OCI-M1 (cell line): ENCODE measurements around the gene IL4I1.

Source experiments
- DNase-seq: peaks from one replicate; lab custom pipeline; 2025; lab: John Stamatoyannopoulos, UW

The IL4I1 gene

DNA sequence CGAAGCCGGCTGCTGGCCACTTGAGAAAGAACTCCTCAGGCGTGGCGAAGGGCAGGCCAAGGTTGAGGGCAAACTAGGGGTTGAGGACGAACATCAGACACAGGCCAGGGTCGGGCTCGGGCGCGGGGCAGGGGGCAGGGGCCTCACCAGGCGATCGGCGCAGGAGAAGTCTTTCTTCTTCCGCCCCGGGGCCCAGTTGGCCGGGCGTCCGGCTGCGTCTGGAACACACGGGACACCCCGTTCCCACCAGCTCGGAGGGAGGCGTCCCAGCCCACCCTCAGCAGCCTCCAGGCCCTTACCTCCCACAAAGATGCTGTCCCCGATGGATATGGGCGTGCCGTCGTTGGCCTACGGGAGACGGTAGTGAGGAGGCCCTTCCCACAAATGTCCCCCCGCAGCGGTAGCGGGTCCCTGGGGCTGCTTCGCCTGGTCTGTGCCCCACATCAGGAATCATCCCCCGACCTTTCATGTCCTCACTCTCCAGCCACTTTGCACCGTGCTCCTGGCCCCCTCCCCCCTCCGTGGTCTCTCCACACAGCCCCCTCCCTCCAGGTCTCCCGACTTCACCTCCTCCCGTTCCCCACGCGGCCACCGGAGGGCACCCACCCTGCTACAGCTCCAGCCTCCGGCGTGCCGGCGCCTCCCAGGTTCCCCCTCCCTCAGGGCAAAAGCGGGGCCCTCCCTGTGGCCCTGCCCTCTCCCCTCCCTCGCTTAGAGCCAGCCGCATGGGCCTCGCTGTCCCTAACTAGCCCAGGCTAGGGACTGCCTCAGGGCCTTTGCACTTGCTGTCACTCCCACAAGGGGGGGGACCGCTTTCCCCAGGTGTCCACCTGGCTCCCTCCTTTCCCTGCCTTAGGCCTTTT is 34.1 kb downstream of the IL4I1 start:
- DNase-seq: peak; percentile 23

- DNase-seq: no peak
Observed at GRCh38 chr19:49861541-49862378, 34.9 kb downstream of the IL4I1 start.

DNA sequence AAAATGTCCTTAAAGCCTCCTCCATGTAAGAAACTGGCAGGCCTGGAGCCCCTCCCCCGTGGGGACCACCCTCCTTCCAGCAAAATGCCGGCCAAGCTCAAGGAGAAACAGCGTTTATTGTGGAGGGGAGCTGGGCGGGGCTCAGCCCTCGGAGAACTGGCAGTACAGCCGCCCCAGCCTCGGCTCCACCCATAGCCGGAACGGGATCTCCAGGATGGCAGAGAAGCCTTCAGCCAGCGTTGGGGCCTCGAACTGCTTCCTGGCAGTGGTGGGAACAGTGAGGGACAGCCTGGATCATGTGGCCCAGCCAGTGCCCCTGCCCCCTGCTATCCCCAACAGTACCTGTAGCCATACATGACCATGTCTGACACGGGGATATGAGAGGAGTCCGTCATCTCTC is 35.6 kb downstream of the IL4I1 start:
- DNase-seq: no peak

- no peak for DNase-seq
Observed at GRCh38 chr19:49860336-49861102, 36.2 kb downstream of the IL4I1 start.

DNA sequence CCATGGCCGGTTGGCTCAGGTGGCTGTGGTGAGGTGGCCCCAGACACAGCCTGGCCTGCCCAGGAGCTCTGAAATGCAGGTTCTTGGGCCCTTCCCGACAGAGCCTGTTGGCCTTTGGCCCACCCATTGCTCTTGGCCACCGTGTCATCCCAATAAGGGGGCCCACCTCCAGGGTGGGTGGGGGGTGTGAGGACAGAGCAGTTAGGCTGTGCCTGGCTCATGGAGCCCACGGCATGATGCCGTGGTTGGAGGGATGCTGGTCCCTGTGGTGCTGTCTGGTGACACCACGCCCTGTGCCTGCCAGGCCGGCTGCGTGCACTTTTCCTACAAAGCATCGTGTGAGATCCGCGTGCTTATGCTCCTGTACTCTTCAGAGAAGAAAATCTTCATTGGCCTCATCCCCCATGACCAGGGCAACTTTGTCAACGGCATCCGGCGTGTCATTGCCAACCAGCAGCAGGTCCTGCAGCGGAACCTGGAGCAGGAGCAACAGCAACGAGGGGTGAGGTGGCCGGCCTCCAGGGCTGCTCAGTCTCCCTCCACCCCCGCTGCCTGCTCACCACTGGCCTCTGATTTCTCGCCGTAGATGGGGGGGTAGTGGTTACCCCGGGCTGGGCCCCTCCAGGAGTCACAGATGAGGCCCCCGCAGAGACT is 36.9 kb downstream of the IL4I1 start:
- DNase-seq: no peak

GRCh38 chr19:49858088-49858985 is 38.4 kb downstream of the IL4I1 start:
- no peak for DNase-seq

DNA sequence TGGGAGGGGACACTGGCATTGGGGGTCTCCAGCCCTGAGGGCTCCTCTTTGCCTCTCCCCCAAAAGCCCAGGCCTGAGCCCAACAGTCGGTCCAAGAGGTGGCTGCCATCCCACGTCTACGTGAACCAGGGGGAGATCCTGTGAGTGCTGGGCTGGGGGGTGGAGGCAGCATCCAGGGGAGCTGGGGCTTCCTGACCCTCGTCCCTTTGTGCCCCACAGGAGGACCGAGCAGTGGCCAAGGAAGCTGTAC is 38.9 kb downstream of the IL4I1 start:
- no peak for DNase-seq

DNA sequence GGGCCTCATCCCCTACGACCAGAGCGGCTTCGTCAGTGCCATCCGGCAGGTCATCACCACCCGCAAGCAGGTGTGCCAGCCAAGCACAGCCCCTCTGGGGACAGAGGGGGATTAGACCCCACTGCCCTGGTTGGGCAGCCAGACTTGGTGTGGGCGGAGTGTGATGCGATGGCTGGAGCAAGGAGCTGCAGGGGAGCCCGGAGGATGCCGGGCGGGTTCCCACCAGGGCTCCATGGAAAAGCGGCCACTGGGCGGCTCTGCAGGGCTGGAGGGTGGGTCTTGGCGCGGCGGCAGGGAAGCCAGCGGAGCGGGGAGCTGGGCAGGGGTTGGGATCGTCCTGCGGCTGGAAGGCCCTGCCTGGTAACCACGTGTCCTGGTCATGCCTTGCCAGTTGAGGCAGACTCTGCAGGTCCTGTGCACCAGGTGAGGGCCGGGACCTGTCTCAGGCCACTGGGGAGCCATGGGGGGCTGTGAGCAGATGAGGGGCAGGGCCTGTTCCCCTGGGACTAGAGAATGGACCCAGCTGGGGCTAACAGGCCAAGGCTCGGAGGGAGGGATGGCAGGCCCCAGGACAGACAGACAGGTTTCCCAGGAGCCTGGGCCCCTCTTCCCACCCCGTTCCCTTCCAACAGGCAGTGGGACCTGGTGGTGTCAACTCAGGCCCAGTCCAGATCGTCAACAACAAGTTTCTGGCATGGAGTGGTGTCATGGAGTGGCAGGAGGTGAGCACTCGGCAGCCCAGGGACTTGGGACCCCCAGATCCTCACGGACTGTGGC is 39.4 kb downstream of the IL4I1 start:
- no peak for DNase-seq

DNA sequence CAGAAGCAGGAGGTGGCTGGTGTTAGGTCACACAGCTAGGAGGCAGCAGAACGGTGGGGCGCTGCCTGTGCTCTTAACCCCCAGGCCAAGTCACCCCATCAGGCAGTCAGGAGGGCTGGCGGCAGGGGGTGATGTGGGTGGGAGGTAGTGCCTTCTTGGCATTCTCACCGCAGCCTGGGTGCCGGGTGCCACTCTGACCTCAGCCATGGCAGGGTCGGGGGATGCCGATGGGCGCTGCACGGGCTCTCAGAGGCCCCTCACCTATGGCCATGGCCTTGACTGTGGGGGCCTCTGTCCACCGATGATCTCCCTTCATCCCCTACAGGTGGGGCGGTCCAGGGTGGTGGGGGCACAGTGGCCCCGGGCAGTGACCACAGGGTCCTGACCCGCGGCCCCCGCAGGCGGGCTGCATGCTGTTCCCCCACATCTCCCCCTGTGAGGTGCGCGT is 40.1 kb downstream of the IL4I1 start:
- DNase-seq: no peak

- DNase-seq: no peak
Observed at GRCh38 chr19:49855676-49856573, 40.8 kb downstream of the IL4I1 start.

GRCh38 chr19:49855277-49855675 is 41.4 kb downstream of the IL4I1 start:
- DNase-seq: no peak

- DNase-seq: no peak
Observed at GRCh38 chr19:49854378-49855263, 42.1 kb downstream of the IL4I1 start.

- DNase-seq: no peak
Observed at GRCh38 chr19:49853852-49854377, 42.8 kb downstream of the IL4I1 start.

DNA sequence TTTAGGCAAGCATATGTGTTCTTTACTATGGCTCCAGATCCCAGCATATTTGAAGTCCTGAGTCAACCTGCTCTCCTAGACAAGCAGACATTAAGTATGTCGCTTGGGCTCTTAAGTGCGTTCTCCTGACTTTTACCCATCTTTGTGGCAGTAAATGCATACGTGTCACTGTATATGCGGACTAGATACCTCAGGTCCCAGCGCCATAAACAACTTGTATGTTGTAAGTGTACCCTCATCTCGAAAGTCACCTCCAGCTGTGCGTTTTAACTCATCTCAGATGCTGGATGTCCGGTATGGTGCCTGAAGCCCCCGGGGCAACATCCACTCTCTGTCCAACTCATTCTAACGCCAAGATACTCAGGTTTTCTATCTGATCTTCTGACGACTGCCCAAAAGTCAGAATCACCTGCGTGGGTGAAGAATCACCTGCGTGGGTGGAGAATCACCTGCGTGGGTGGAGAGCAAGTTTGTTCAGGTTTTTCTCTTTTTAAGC is 44.0 kb downstream of the IL4I1 start:
- DNase-seq: no peak

- DNase-seq: peak; percentile 40
Observed at GRCh38 chr19:49851456-49852259, 45.0 kb downstream of the IL4I1 start.

- peak; percentile 97 for DNase-seq
Observed at GRCh38 chr19:49850487-49851342, 46.0 kb downstream of the IL4I1 start, which contains the start of gene PTOV1. Gene PTOV1, plus strand, starts transcription at chr19:49851159.
